ENCODE data around the gene TNRC6C.

Gene TNRC6C

GRCh38 chr17:77959926-77960521 lies 1.5 kb downstream of the TNRC6C start (continued):
- TF ChIP-seq HOXD13 (CRISPR knock-in tag; IDR thresholded peaks at IDR 0.05; ENCODE audit: borderline replicate concordance) (no peak), ZNF433 (tag by site-specific recombination; IDR thresholded peaks at IDR 0.05; ENCODE audit: low read depth) (no peak), KLF10 (tag by site-specific recombination; IDR thresholded peaks at IDR 0.05) (no peak; the same call in 1 of the 2 replicates), IKZF3 (tag by site-specific recombination; IDR thresholded peaks at IDR 0.05) (no peak), ZNF571 (tag by site-specific recombination; IDR thresholded peaks at IDR 0.05) (no peak), SP2 (tag by site-specific recombination; IDR thresholded peaks at IDR 0.05) (peak; percentile 32; the same call in 1 of the 2 replicates), ZNF48 (tag by site-specific recombination; IDR thresholded peaks at IDR 0.05) (no peak), REST (tag by site-specific recombination; IDR thresholded peaks at IDR 0.05) (no peak), HIC1 (tag by site-specific recombination; IDR thresholded peaks at IDR 0.05) (no peak), ZNF701 (tag by site-specific recombination; IDR thresholded peaks at IDR 0.05) (no peak), ZNF629 (tag by site-specific recombination; IDR thresholded peaks at IDR 0.05) (peak; percentile 46; the same call in 1 of the 2 replicates), ZNF830 (tag by site-specific recombination; IDR thresholded peaks at IDR 0.05; ENCODE audit: low read depth) (no peak), ZNF514 (tag by site-specific recombination; IDR thresholded peaks at IDR 0.05) (no peak), ZNF664 (tag by site-specific recombination; IDR thresholded peaks at IDR 0.05) (no peak), GLIS2 (tag by site-specific recombination; IDR thresholded peaks at IDR 0.05) (no peak), ZNF670 (tag by site-specific recombination; IDR thresholded peaks at IDR 0.05; ENCODE audit: low read depth) (no peak), ZNF707 (tag by site-specific recombination; IDR thresholded peaks at IDR 0.05) (no peak), ZBTB7A (tag by site-specific recombination; IDR thresholded peaks at IDR 0.05; ENCODE audit: low read depth) (no peak), ZNF132 (tag by site-specific recombination; IDR thresholded peaks at IDR 0.05; ENCODE audit: borderline replicate concordance) (no peak), SALL2 (tag by site-specific recombination; IDR thresholded peaks at IDR 0.05; ENCODE audit: borderline replicate concordance) (no peak), PRDM6 (tag by site-specific recombination; IDR thresholded peaks at IDR 0.05) (no peak), ZNF639 (tag by site-specific recombination; IDR thresholded peaks at IDR 0.05) (0 out of 2 replicates have a peak, but pooled peaks have one; percentile 6), PRDM4 (tag by site-specific recombination; IDR thresholded peaks at IDR 0.05) (0 out of 2 replicates have a peak, but pooled peaks have one; percentile 17), ZNF585B (tag by site-specific recombination; IDR thresholded peaks at IDR 0.05) (no peak), ZNF530 (tag by site-specific recombination; IDR thresholded peaks at IDR 0.05; ENCODE audit: low read depth) (no peak), ZNF26 (tag by site-specific recombination; IDR thresholded peaks at IDR 0.05) (no peak)

Data from HEK293 (cell line).